ENCODE measurements around the gene GTF2A1L. TPM values are rescaled to one million over a fixed set of nuclear protein-coding genes. Genes with fewer than 3 reads are reported as not detected.

Gene GTF2A1L
- total RNA-seq, 1 experiment from 2014 or later, result not detected

- H3K27me3 Mint-ChIP-seq (ENCODE audit: insufficient read depth, unreplicated experiment), result no peaks in the 10 kb centered on the region
- BruUV-seq (replicated peaks), result no TSS peak
- peaks cover 10% of the 10 kb centered on the region for H3K4me1 Mint-ChIP-seq (ENCODE audit: low read depth, unreplicated experiment)
- H3K27ac Mint-ChIP-seq (ENCODE audit: unreplicated experiment), result no peak overlapping the region
- Histone ChIP-seq H3K4me1 (peaks cover 18% of the 10 kb centered on the region), H3K9me3 (peaks cover 10% of the 10 kb centered on the region), H3K4me3 (ENCODE audit: low read depth, low read length) (no peak overlapping the region), H3K36me3 (ENCODE audit: control insufficient read depth, insufficient read depth, low read length) (no peaks in the 10 kb centered on the region), H3K27me3 (replicated peaks; ENCODE audit: control insufficient read depth, insufficient read depth, low read length) (no peaks in the 10 kb centered on the region)
- DNase-seq, result no peak
- peaks cover 16% of the 10 kb centered on the region for H3K9me3 Mint-ChIP-seq (ENCODE audit: unreplicated experiment)
- ChIA-PET CTCF (no interaction called here), POLR2A (no interaction called here)
- H3K4me3 Mint-ChIP-seq (ENCODE audit: unreplicated experiment), result no peak overlapping the region
- intact Hi-C loops (cut with micrococcal nuclease; ENCODE audit: unreplicated experiment), result no loop called here
- TF ChIP-seq CTCF (IDR thresholded peaks at IDR 0.05; ENCODE audit: insufficient read depth in 1 of 2, low read depth in 1 of 2, low read length in 1 of 2, severe bottlenecking in 1 of 2, unreplicated experiment in 1 of 2), result no peak
- no peaks in the 10 kb centered on the region for H3K36me3 Mint-ChIP-seq (ENCODE audit: insufficient read depth, unreplicated experiment)
Observed at GRCh38 chr2:48674933-48675332, 57.3 kb downstream of the GTF2A1L start.

- Mint-ChIP-seq H3K36me3 (ENCODE audit: insufficient read depth, unreplicated experiment) (no peaks in the 10 kb centered on the region), H3K4me3 (ENCODE audit: unreplicated experiment) (no peak overlapping the region), H3K9me3 (ENCODE audit: unreplicated experiment) (peaks cover 3% of the 10 kb centered on the region), H3K27me3 (ENCODE audit: insufficient read depth, unreplicated experiment) (no peaks in the 10 kb centered on the region), H3K4me1 (ENCODE audit: low read depth, unreplicated experiment) (peaks cover 10% of the 10 kb centered on the region), H3K27ac (ENCODE audit: unreplicated experiment) (no peak overlapping the region)
- Histone ChIP-seq H3K9me3 (peaks cover 10% of the 10 kb centered on the region), H3K27me3 (replicated peaks; ENCODE audit: control insufficient read depth, insufficient read depth, low read length) (no peaks in the 10 kb centered on the region), H3K4me1 (peaks cover 18% of the 10 kb centered on the region), H3K4me3 (ENCODE audit: low read depth, low read length) (no peak overlapping the region), H3K36me3 (ENCODE audit: control insufficient read depth, insufficient read depth, low read length) (no peaks in the 10 kb centered on the region)
- no peak for DNase-seq
- POLR2A ChIA-PET, result no interaction called here
- BruUV-seq (replicated peaks), result no TSS peak
- intact Hi-C loops (cut with micrococcal nuclease; ENCODE audit: unreplicated experiment), result loop anchor here (2.0 kb wide), 1 partner anchor 15 kb away; no protein-coding TSS in a partner anchor
- CTCF ChIA-PET, result no interaction called here
- TF ChIP-seq CTCF (IDR thresholded peaks at IDR 0.05; ENCODE audit: insufficient read depth in 1 of 2, low read depth in 1 of 2, low read length in 1 of 2, severe bottlenecking in 1 of 2, unreplicated experiment in 1 of 2), result no peak
Observed at GRCh38 chr2:48677450-48677849, 59.8 kb downstream of the GTF2A1L start.

- ChIA-PET POLR2A (no interaction called here), CTCF (no interaction called here)
- BruUV-seq (replicated peaks), result no TSS peak
- H3K9me3 Mint-ChIP-seq (ENCODE audit: unreplicated experiment), result no peaks in the 10 kb centered on the region
- no peaks in the 10 kb centered on the region for H3K36me3 Mint-ChIP-seq (ENCODE audit: insufficient read depth, unreplicated experiment)
- no peak overlapping the region for H3K27ac Mint-ChIP-seq (ENCODE audit: unreplicated experiment)
- no peak for TF ChIP-seq CTCF (IDR thresholded peaks at IDR 0.05; ENCODE audit: insufficient read depth in 1 of 2, low read depth in 1 of 2, low read length in 1 of 2, severe bottlenecking in 1 of 2, unreplicated experiment in 1 of 2)
- intact Hi-C loops (cut with micrococcal nuclease; ENCODE audit: unreplicated experiment), result no loop called here
- Histone ChIP-seq H3K36me3 (ENCODE audit: control insufficient read depth, insufficient read depth, low read length) (no peaks in the 10 kb centered on the region), H3K27me3 (replicated peaks; ENCODE audit: control insufficient read depth, insufficient read depth, low read length) (no peaks in the 10 kb centered on the region), H3K4me1 (no peaks in the 10 kb centered on the region), H3K4me3 (ENCODE audit: low read depth, low read length) (no peak overlapping the region), H3K9me3 (no peaks in the 10 kb centered on the region; the same call in 1 of the 2 replicates)
- peaks cover 6% of the 10 kb centered on the region for H3K27me3 Mint-ChIP-seq (ENCODE audit: insufficient read depth, unreplicated experiment)
- no peak for DNase-seq
- H3K4me3 Mint-ChIP-seq (ENCODE audit: unreplicated experiment), result no peak overlapping the region
- H3K4me1 Mint-ChIP-seq (ENCODE audit: low read depth, unreplicated experiment), result no peaks in the 10 kb centered on the region
Observed at GRCh38 chr2:48685126-48685525, 67.5 kb downstream of the GTF2A1L start.

Measured in Caco-2 (cell line).